Measurements from ENCODE around the gene NODAL.

- TF ChIP-seq CTCF (conservative IDR thresholded peaks at IDR 0.05) (no peak), EZH2 (IDR thresholded peaks at IDR 0.05; ENCODE audit: low read depth) (no peak)
These were observed 25.5 kb upstream of the NODAL start for GRCh38 chr10:70466951-70467350.
